HepG2 (cell line): Measurements from ENCODE around the gene SLC25A22. TPM values are rescaled to one million over a fixed set of nuclear protein-coding genes. Genes with fewer than 3 reads are reported as not detected.
A peak's percentile ranks its signal among the peaks of the same experiment; 100 is the strongest.

Experiments
- BCL6 ChIP-seq: IDR thresholded peaks from 2 replicates; pipeline ENCODE4 v1.6.1; 2016; ENCODE audit warnings: missing genetic modification reagents, missing compliant biosample characterization
- IRX3 ChIP-seq: sonication (generic); formaldehyde crosslinking; IDR thresholded peaks from 2 replicates; pipeline ENCODE4 v1.8.1; 2023; ENCODE audit warnings: mild to moderate bottlenecking, low read depth, missing genetic modification reagents, borderline replicate concordance
- KDM1A ChIP-seq: IDR thresholded peaks from 2 replicates; pipeline ENCODE4 v1.6.1; 2016; ENCODE audit warnings: missing compliant biosample characterization
- RCOR2 ChIP-seq: IDR thresholded peaks from 2 replicates; pipeline ENCODE4 v1.6.1; 2016; ENCODE audit warnings: missing biosample characterization, missing genetic modification reagents
- THAP9 ChIP-seq: sonication (generic); formaldehyde crosslinking; IDR thresholded peaks from 2 replicates; pipeline ENCODE4; 2020; ENCODE audit warnings: missing genetic modification reagents, mild to moderate bottlenecking, borderline replicate concordance
- ZNF44 ChIP-seq: sonication (generic); formaldehyde crosslinking; IDR thresholded peaks from 2 replicates; pipeline ENCODE4 v1.5.1; 2020; ENCODE audit warnings: mild to moderate bottlenecking, missing genetic modification reagents
- ZNF724P ChIP-seq: sonication (generic); formaldehyde crosslinking; IDR thresholded peaks from 2 replicates; pipeline ENCODE4 v1.8.0; 2022; ENCODE audit warnings: missing genetic modification reagents, borderline replicate concordance
- ZNF746 ChIP-seq: sonication (generic); formaldehyde crosslinking; IDR thresholded peaks from 2 replicates; pipeline ENCODE4 v1.8.0; 2022; ENCODE audit warnings: mild to moderate bottlenecking, missing genetic modification reagents
- polyA plus RNA-seq, 8 experiments: library from polyadenylated mRNA; depleted of rRNA in 3 of 8; stranded (reverse) in 7 of 8; unstranded in 1 of 8; fragments of >200 nt; fragmentation: Illumina TruSeq in 4 of 8; extraction: Trizol in 4 of 8; gene quantifications; 2 replicates each; pipeline versions ENCODE4 v1.2.1 to v1.2.3, GENCODE V29; 2011 to 2016; ENCODE audit warnings: low read depth in 4 of 8, missing spikeins in 1 of 8, mixed read lengths in 1 of 8; ENCODE audit not compliant: insufficient read depth in 1 of 8
- total RNA-seq, 5 experiments: library from RNA; depleted of rRNA; stranded (reverse); fragments of >200 nt; fragmentation: Illumina TruSeq; extraction: Trizol; gene quantifications; 2 replicates each; pipeline ENCODE4 v1.2.3, GENCODE V29; 2016; ENCODE audit warnings: low read depth in 1 of 5
- TF ChIP-seq, protein P1 (sequence below): sonication (generic); formaldehyde crosslinking; IDR thresholded peaks from 2 replicates; pipeline ENCODE4 v1.5.1; 2020; ENCODE audit warnings: mild to moderate bottlenecking, missing genetic modification reagents, borderline replicate concordance
- TF ChIP-seq, protein P2 (sequence below), 2 experiments: fragments of 450-650 bp in 1 of 2; sonication (generic) in 1 of 2; formaldehyde crosslinking in 1 of 2; IDR thresholded peaks; 2 replicates each; pipeline versions ENCODE4 v1.6.1 to v1.8.0; 2016 to 2022; ENCODE audit warnings: antibody characterized with exemption in 1 of 2, mild to moderate bottlenecking in 1 of 2, missing genetic modification reagents in 1 of 2

The SLC25A22 gene
- total and polyA plus RNA-seq, 2 of the 13 experiments (the other 11 are each of a cell fraction or from before 2014, with no cell fraction given) = 12.4 to 19.2 TPM

DNA sequence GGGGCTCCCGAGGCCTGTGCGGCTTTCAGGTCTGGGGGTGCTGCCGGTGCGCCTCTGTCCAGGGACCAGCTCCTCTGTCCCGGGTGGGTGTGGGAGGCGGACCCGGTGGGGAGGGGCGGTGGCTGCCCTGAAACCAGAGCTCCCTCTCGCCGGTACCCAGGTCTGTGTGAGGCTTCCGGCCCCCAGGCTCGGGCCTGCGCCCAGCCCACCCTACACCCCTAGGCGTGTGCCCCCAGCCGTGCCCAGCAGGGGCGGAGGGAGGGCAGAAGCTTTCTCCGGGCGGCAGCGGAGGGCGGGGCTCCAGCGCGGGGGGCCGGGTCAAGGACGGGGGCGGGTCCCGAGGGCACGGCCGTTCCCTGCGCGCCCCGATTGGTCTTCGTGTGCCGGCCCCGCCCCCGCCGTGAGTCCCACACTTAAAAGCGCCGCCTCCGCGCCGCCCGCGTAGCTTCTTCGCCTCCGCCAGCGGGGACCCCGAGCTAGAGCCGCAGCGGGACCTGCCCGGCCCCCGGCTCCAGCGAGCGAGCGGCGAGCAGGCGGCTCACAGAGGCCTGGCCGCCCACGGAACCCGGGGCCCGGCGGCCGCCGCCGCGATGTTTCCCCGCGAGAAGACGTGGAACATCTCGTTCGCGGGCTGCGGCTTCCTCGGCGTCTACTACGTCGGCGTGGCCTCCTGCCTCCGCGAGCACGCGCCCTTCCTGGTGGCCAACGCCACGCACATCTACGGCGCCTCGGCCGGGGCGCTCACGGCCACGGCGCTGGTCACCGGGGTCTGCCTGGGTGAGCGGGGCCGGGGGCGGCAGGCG lies 21.2 kb upstream of the SLC25A22 start (continued):
- no peak; the same call in 1 of the 2 replicates for TF ChIP-seq THAP9 (CRISPR knock-in tag)
- TF ChIP-seq ZNF44 (CRISPR knock-in tag) = no peak
- no peak for TF ChIP-seq RCOR2
- TF ChIP-seq, protein P1, sequence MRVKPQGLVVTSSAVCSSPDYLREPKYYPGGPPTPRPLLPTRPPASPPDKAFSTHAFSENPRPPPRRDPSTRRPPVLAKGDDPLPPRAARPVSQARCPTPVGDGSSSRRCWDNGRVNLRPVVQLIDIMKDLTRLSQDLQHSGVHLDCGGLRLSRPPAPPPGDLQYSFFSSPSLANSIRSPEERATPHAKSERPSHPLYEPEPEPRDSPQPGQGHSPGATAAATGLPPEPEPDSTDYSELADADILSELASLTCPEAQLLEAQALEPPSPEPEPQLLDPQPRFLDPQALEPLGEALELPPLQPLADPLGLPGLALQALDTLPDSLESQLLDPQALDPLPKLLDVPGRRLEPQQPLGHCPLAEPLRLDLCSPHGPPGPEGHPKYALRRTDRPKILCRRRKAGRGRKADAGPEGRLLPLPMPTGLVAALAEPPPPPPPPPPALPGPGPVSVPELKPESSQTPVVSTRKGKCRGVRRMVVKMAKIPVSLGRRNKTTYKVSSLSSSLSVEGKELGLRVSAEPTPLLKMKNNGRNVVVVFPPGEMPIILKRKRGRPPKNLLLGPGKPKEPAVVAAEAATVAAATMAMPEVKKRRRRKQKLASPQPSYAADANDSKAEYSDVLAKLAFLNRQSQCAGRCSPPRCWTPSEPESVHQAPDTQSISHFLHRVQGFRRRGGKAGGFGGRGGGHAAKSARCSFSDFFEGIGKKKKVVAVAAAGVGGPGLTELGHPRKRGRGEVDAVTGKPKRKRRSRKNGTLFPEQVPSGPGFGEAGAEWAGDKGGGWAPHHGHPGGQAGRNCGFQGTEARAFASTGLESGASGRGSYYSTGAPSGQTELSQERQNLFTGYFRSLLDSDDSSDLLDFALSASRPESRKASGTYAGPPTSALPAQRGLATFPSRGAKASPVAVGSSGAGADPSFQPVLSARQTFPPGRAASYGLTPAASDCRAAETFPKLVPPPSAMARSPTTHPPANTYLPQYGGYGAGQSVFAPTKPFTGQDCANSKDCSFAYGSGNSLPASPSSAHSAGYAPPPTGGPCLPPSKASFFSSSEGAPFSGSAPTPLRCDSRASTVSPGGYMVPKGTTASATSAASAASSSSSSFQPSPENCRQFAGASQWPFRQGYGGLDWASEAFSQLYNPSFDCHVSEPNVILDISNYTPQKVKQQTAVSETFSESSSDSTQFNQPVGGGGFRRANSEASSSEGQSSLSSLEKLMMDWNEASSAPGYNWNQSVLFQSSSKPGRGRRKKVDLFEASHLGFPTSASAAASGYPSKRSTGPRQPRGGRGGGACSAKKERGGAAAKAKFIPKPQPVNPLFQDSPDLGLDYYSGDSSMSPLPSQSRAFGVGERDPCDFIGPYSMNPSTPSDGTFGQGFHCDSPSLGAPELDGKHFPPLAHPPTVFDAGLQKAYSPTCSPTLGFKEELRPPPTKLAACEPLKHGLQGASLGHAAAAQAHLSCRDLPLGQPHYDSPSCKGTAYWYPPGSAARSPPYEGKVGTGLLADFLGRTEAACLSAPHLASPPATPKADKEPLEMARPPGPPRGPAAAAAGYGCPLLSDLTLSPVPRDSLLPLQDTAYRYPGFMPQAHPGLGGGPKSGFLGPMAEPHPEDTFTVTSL (CRISPR knock-in tag) = no peak
- no peak for TF ChIP-seq KDM1A (CRISPR knock-in tag)
- TF ChIP-seq, protein P2, sequence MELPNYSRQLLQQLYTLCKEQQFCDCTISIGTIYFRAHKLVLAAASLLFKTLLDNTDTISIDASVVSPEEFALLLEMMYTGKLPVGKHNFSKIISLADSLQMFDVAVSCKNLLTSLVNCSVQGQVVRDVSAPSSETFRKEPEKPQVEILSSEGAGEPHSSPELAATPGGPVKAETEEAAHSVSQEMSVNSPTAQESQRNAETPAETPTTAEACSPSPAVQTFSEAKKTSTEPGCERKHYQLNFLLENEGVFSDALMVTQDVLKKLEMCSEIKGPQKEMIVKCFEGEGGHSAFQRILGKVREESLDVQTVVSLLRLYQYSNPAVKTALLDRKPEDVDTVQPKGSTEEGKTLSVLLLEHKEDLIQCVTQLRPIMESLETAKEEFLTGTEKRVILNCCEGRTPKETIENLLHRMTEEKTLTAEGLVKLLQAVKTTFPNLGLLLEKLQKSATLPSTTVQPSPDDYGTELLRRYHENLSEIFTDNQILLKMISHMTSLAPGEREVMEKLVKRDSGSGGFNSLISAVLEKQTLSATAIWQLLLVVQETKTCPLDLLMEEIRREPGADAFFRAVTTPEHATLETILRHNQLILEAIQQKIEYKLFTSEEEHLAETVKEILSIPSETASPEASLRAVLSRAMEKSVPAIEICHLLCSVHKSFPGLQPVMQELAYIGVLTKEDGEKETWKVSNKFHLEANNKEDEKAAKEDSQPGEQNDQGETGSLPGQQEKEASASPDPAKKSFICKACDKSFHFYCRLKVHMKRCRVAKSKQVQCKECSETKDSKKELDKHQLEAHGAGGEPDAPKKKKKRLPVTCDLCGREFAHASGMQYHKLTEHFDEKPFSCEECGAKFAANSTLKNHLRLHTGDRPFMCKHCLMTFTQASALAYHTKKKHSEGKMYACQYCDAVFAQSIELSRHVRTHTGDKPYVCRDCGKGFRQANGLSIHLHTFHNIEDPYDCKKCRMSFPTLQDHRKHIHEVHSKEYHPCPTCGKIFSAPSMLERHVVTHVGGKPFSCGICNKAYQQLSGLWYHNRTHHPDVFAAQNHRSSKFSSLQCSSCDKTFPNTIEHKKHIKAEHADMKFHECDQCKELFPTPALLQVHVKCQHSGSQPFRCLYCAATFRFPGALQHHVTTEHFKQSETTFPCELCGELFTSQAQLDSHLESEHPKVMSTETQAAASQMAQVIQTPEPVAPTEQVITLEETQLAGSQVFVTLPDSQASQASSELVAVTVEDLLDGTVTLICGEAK (IDR thresholded peaks at IDR 0.05) = no peak
- TF ChIP-seq, protein P2 (CRISPR knock-in tag; IDR thresholded peaks at IDR 0.05) = peak; percentile 18; the same call in 1 of the 2 replicates
- TF ChIP-seq ZNF746 (CRISPR knock-in tag) = peak; percentile 30
- TF ChIP-seq BCL6 (CRISPR knock-in tag) = no peak
- TF ChIP-seq ZNF724P (CRISPR knock-in tag) = 0 out of 2 replicates have a peak, but pooled peaks have one; percentile 62
- TF ChIP-seq IRX3 (CRISPR knock-in tag) = peak; percentile 76; the same call in 1 of the 2 replicates
